ENCODE results near the gene TNFRSF6B. TPM values are rescaled to one million over a fixed set of nuclear protein-coding genes. Genes with fewer than 3 reads are reported as not detected.

TNFRSF6B gene
- total and polyA plus RNA-seq, 2 donors from 2014 or later = 2.4 to 64.5 TPM

- peak in 1 of 5 donors; percentile 74 for DNase-seq
- intact Hi-C loops (cut with DNase I) = no loop called here
- Histone ChIP-seq H3K27me3 (ENCODE audit: control insufficient read depth, insufficient read depth, low read length) (no peaks in the 10 kb centered on the region), H3K4me3 (ENCODE audit: low read length in 3 of 3) (no peak overlapping the region), H3K27ac (ENCODE audit: low read depth in 2 of 2, low read length in 2 of 2) (no peak overlapping the region), H3K36me3 (ENCODE audit: control insufficient read depth in 2 of 3, insufficient read depth in 3 of 3, low read length in 3 of 3) (peaks cover 2 to 23% (median 11%) of the 10 kb centered on the region in 3 donors), H3K9me3 (ENCODE audit: control insufficient read depth in 2 of 3, insufficient read depth in 1 of 3, low read length in 3 of 3) (no peaks in the 10 kb centered on the region), H3K4me1 (ENCODE audit: control insufficient read depth in 2 of 3, insufficient read depth in 2 of 3, low read depth in 1 of 3, low read length in 3 of 3) (peaks cover 0 to 14% (median 0%) of the 10 kb centered on the region in 3 donors), H3K9ac (ENCODE audit: low read length in 3 of 3) (no peak overlapping the region)
- no peak for FAIRE-seq
- no peak for TF ChIP-seq CTCF (IDR thresholded peaks at IDR 0.05; ENCODE audit: borderline replicate concordance, extremely low read depth, insufficient read depth)
These were observed 4.5 kb downstream of the TNFRSF6B start for GRCh38 chr20:63701051-63701328.

GRCh38 chr20:63701329-63702035, 5.0 kb downstream of the TNFRSF6B start:
- DNase-seq (peak in 2 of 5 donors; percentile 50 to 78), FAIRE-seq (no peak)
- Histone ChIP-seq H3K27me3 (ENCODE audit: control insufficient read depth, insufficient read depth, low read length) (no peaks in the 10 kb centered on the region), H3K27ac (ENCODE audit: low read depth in 2 of 2, low read length in 2 of 2) (no peak overlapping the region), H3K36me3 (ENCODE audit: control insufficient read depth in 2 of 3, insufficient read depth in 3 of 3, low read length in 3 of 3) (peaks cover 2 to 28% (median 11%) of the 10 kb centered on the region in 3 donors), H3K4me1 (ENCODE audit: control insufficient read depth in 2 of 3, insufficient read depth in 2 of 3, low read depth in 1 of 3, low read length in 3 of 3) (peaks cover 0 to 13% (median 2%) of the 10 kb centered on the region in 3 donors), H3K4me3 (ENCODE audit: low read length in 3 of 3) (no peak overlapping the region), H3K9me3 (ENCODE audit: control insufficient read depth in 2 of 3, insufficient read depth in 1 of 3, low read length in 3 of 3) (no peaks in the 10 kb centered on the region), H3K9ac (ENCODE audit: low read length in 3 of 3) (no peak overlapping the region)
- TF ChIP-seq CTCF (IDR thresholded peaks at IDR 0.05; ENCODE audit: borderline replicate concordance, extremely low read depth, insufficient read depth) = no peak
- intact Hi-C loops (cut with DNase I) = no loop called here

GRCh38 chr20:63702036-63702665, 5.7 kb downstream of the TNFRSF6B start:
- peak in 1 of 5 donors; percentile 75 for DNase-seq
- H3K27ac ChIP-seq (ENCODE audit: low read depth in 2 of 2, low read length in 2 of 2) = no peak overlapping the region
- H3K4me3 ChIP-seq (ENCODE audit: low read length in 3 of 3) = no peak overlapping the region
- H3K9ac ChIP-seq (ENCODE audit: low read length in 3 of 3) = no peak overlapping the region
- no peaks in the 10 kb centered on the region for H3K27me3 ChIP-seq (ENCODE audit: control insufficient read depth, insufficient read depth, low read length)
- intact Hi-C loops (cut with DNase I) = no loop called here
- peaks cover 2 to 28% (median 11%) of the 10 kb centered on the region in 3 donors for H3K36me3 ChIP-seq (ENCODE audit: control insufficient read depth in 2 of 3, insufficient read depth in 3 of 3, low read length in 3 of 3)
- no peak for TF ChIP-seq CTCF (IDR thresholded peaks at IDR 0.05; ENCODE audit: borderline replicate concordance, extremely low read depth, insufficient read depth)
- peaks cover 0 to 13% (median 6%) of the 10 kb centered on the region in 3 donors for H3K4me1 ChIP-seq (ENCODE audit: control insufficient read depth in 2 of 3, insufficient read depth in 2 of 3, low read depth in 1 of 3, low read length in 3 of 3)
- H3K9me3 ChIP-seq (ENCODE audit: control insufficient read depth in 2 of 3, insufficient read depth in 1 of 3, low read length in 3 of 3) = no peaks in the 10 kb centered on the region
- FAIRE-seq = no peak
